Bone marrow (tissue), 2 donors: ENCODE results near the gene MAMSTR.
"Not testable (repeated sequence)": the region's sequence is repeated elsewhere in the genome, so short reads cannot be mapped to it uniquely, and the experiment has no call there.

Experiments used
- DNase-seq, 2 donors: peaks; one replicate each; lab custom pipeline; 2025; lab: John Stamatoyannopoulos, UW

Gene MAMSTR, protein sequence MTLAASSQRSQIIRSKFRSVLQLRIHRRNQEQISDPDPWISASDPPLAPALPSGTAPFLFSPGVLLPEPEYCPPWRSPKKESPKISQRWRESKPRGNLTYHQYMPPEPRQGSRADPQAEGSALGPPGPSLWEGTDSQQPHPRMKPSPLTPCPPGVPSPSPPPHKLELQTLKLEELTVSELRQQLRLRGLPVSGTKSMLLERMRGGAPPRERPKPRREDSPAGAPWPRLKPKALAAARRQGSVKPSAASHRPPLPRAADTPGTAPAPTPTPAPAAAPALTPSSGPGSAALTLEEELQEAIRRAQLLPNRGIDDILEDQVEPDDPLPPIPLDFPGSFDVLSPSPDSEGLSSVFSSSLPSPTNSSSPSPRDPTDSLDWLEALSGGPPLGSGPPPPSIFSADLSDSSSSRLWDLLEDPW

DNA sequence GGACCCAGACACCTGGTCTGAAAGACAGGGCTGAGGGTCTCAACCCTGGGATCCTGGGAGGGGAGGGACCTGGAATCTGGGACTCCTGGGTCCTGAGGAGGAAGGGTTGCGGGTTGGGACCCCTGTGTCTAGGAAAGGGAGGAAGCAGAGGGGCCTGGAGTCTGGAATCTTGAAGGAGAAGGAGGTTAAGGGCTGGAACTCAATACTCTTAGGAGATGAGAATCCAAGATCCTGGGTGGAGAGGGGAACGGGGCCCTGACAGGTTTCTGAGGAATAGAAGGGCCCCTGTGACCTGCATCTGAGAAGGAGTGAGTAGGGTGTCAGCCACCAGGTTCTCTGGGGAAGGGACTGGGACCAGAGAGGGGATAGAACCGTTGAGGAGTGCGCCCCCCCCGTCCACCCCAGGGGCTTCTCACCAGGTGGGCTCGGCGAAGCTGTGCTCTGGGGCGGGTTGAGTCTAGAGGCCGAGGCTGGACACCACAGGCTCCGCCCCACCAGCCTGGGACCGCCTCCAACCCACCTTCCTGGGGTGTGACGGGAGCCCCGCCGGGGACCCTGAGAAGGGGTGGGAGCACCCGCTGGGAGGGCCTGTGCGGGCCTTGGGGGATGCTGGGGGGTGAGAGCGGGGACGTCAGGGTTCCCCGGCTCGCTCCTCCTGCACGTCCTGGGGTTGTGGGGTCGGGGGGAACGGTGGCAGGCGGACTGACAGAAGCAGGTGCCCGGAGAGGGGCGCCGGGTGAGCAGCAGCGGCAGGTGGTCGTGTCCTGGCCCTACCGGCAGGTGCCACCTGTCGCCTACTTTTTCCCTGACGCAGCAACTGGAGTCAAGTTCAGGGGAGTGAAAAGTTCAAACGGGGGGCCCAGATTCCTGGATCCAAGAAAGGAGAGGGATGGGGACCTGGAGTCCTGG, at the start of gene MAMSTR:
MAMSTR (minus strand) TSS at position 463 of the 909 bp plus-strand sequence. CDS start 694 bp downstream, outside the sequence.
- no peak for DNase-seq

DNA sequence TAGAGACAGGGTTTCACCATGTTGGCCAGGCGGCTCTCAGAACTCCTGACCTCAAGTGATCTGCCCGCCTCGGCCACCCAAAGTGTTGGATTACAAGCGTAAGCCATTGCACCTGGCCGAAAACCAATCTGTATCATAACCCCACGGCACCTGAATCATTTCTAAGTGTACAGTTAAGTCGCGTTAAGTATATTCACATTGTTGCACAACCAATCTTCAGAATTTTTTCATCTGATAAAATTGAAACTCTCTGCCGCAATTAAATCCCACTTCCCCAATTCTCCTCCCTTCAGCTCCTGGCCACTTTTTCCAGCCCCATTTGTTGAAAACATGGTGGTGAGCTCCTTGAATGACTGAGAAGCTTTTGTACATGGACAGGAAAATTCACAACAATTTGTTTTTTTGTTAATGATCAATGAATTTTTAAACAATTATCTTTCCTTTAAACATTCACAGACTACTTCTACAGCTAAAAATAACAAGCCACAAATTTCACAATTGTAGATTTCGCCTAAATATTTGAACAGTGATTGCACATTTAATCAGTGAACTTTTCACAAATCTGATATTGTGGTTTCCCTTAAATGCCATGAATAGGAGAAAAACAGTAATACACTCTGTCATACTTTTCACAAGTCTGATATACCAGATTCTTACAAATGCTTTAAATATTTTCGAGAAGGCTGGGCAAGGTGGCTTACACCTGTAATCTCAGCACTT, 49.6 kb upstream of the MAMSTR start:
- no peak for DNase-seq

DNA sequence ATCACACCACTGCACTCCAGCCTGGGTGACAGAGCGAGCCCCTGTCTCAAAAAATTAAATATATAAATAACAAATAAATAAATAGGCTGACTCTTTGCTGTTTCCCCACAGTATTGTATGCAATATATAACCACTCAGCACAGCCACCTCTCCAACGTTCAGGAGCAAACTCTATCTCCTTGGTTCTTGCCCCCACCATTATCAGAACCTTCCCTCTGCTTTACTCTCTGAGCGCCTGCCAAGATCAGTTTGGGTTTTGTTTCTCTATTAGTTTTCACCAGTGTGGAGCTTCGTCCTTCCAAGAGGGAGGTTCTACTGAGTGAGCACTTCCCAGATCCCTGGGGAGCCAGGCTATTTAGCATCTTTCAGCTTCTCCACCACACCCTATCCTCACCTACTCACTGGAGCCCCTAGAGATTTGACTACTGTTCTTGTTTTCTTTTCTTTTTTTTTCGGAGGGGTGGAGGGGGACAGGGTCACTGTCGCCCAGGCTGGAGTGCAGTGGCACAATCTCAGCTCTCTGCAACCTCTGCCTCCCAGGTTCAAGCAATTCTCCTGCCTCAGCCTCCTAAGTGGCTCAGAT, 48.7 kb upstream of the MAMSTR start:
- not testable (repeated sequence) for DNase-seq

DNA sequence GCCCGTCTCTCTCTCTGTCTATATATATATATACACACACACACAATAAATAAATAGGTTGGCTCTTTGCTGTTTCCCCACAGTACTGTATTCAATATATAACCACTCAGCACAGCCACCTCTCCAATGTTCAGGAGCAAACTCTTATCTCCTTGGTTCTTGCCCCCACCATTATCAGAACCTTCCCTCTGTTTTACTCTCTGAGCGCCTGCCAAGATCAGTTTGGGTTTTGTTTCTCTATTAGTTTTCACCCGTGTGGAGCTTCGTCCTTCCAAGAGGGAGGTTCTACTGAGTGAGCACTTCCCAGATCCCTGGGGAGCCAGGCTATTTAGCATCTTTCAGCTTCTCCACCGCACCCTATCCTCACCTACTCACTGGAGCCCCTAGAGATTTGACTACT, 46.3 kb upstream of the MAMSTR start:
- DNase-seq, result not testable (repeated sequence)

DNA sequence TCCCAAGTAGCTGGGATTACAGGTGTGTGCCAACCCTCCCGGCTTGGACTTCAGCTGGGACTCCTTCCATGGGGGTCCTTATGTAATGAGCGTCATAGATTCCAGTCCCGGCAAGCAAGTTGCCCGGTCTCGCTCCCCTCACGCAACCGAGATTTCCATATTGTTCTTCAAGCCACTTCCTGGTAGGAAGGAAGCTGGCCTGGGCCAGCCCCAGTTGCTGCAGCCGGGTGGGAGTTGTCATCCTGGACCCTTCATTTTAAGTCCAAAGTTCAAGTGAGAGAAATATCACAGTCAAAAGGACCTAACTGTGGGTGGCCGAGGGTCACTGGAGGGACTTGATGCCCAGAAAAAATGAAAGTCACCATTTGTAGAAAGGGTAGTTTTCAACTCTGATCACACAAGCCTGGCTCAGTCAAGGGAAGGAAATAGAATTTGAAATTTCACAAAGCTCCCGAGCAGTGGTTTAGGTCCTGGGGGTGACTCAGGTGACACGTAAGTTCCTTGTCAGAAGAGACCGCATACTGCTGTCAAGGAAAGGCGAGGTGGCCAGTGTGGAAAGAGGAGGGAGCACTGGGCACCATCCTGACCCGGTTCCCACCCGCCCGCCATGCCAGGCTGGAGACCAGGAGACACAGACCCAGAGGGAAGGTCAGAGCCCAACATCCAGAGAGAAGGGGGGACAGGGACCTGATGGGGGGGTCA, 41.1 kb upstream of the MAMSTR start:
- DNase-seq, result no peak

DNA sequence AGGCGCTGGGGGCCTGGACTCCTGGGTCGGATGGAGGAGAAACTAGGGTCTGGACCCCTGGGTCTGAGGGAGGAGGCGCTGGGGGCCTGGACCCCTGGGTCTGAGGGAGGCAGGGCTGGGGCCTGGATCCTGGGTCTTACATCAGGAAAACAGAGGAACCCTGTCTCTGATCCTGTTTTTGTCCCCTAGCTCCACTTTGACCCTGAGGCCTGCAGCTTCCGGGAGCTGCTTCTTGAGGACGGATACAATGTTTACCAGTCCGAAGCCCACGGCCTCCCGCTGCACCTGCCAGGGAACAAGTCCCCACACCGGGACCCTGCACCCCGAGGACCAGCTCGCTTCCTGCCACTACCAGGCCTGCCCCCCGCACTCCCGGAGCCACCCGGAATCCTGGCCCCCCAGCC, 38.2 kb upstream of the MAMSTR start:
- no peak for DNase-seq

DNA sequence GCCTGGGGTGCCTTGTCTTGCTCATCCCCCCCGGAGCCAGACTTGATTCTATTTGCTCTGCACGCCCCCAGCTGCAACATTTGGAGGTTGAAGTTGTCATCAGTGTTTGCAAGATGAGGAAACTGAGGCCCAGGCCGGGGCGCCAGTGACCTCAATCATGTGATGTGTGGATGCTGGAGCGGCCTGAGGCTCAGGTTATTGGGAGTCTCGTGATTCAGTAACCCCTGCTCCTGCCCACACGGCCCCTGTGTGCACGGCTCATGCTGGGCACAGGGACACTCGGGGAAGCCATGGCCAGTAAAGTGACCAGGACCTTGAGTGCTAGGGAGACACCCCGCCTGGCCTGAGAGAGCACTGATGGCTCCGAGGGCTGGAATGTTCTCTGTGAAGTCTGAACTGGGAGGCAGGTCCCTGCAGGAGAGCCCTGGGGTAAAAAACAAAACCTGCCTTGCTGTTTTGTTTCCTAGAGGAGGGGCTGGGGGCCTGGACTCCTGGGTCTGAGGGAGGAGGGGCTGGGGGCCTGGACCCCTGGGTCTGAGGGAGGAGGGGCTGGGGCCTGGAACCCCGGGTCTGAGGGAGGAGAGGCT, 37.7 kb upstream of the MAMSTR start:
- no peak for DNase-seq

DNA sequence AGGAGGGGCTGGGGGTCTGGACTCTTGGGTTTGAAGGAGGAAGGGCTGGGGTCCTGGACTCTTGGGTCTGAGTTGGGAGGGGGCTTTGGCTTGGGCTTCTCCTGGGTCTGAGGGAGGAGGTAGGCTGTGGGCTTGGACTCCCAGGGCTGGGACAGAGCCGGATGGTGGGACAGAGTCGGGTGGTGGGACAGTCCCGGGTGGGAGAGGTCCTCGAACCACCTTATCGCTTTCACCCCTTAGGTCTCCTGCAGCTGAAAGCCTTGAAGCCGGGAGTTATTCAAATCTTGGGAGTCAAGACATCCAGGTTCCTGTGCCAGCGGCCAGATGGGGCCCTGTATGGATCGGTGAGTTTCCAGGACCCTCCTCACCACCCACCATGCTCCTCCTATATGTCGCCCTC, 37.2 kb upstream of the MAMSTR start:
- no peak for DNase-seq

DNA sequence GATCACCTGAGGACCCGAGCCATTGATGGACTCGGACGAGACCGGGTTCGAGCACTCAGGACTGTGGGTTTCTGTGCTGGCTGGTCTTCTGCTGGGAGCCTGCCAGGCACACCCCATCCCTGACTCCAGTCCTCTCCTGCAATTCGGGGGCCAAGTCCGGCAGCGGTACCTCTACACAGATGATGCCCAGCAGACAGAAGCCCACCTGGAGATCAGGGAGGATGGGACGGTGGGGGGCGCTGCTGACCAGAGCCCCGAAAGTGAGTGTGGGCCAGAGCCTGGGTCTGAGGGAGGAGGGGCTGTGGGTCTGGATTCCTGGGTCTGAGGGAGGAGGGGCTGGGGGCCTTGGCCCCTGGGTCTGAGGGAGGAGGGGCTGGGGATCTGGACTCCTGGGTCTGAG, 36.7 kb upstream of the MAMSTR start:
- no peak for DNase-seq

DNA sequence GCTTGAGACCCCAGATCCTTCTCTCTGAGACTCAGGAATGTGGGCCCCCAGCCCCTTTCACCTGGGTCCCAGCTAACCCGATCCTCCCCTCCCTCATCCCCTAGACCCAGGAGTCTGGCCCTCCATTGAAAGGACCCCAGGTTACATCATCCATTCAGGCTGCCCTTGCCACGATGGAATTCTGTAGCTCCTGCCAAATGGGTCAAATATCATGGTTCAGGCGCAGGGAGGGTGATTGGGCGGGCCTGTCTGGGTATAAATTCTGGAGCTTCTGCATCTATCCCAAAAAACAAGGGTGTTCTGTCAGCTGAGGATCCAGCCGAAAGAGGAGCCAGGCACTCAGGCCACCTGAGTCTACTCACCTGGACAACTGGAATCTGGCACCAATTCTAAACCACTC, 36.3 kb upstream of the MAMSTR start:
- DNase-seq, result no peak

DNA sequence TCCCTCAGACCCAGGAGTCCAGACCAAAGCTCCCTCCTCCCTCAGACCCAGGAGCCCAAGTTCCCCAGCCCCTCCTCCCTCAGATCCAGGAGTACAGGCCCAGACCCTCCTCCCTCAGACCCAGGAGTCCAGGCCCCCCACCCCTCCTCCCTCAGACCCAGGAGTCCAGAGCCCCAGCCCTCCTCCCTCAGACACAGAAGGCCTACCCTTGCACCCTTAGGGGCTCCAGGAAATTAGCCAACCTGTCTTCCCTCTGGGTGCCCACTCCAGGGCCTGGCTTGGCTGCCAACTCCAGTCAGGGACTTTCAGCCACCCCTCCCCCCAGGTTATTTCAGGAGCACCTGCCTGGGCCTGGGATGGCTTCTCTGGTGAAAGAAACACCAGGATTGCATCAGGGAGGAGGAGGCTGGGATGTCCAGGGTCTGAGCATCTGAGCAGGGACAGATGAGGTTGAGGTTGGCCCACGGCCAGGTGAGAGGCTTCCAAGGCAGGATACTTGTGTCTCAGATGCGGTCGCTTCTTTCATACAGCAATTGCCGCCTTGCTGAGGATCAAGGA, 35.6 kb upstream of the MAMSTR start, which contains the start of gene FGF21:
FGF21 (plus strand) TSS at position 441 of the 558 bp plus-strand sequence. CDS start 713 bp downstream, outside the sequence.
- no peak for DNase-seq

DNA sequence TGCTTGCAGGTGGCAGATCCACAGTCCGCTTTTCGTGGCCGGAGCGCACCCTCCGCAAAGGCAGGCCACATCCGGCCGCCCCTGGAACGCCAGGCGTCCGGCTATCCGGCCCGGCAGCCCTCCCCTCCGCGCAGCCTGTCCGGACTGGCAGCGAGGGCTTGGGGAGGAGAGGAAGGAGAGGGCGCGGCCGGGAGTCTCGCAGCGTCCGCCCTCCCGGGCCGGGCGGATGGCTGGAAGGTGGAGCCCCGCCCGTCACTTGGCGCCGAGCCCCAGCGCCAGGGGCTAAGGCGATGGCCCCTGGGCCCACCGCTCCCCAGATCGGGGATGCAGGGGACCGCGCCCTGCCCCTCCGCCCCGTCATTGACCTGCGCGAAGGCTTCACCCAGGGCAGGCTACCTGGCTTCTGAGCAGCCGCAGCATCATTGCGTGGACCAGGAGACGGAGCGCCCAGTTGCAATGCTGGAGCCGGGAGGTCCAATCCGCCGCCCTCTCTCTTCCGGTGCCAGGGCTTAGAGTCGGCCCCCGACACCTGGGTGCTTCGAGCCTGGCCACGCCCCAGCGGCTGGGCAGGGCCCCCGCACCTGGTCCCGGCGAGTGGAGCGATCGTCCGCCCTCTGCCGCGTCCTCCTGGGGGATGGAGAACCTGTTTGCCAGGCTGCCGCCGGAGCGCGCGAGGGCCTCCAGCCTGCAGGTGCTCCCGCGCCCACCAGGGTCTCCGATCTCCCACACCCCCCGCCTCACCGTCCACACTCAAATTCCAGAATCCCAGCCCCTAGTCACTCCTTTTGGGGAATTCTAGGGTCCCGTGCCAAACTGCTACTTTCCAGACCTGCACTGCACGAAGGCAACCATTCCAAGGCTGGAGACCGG, 33.2 kb upstream of the MAMSTR start, which contains the start of gene FUT1:
FUT1 (minus strand) TSS at position 146 of the 870 bp plus-strand sequence. CDS start 1,360 bp downstream, outside the sequence.
- no peak for DNase-seq

DNA sequence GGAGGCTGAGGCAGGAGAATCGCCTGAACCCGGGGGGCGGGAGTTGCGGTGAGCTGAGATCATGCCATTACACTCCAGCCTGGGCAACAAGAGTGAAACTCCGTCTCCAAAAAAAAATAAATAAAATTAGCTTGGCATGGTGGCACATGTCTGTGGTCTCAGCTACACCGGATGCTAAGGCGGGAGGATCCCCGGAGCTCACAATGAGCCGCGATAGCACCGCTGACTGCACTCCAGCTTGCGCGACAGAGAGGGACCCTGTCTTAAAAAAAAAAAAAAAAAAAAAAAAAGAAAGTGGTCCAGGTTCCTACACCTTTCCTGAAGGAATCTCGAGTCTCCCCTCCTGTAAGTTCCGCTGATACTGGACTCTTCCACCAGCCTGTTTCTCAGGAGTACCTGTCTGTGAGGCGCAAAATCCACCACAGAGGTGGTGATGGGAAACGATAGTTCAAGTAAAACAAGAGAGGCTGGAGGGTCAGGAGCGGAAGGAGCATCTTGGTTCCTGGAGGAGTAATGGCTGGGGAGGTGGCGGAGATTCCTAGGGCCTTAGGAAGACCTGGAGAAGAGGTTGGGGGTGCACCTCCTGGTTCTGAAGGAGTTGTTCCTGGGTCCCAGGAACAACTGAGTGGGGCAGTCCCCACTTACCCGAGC, 32.4 kb upstream of the MAMSTR start:
- DNase-seq, result no peak

DNA sequence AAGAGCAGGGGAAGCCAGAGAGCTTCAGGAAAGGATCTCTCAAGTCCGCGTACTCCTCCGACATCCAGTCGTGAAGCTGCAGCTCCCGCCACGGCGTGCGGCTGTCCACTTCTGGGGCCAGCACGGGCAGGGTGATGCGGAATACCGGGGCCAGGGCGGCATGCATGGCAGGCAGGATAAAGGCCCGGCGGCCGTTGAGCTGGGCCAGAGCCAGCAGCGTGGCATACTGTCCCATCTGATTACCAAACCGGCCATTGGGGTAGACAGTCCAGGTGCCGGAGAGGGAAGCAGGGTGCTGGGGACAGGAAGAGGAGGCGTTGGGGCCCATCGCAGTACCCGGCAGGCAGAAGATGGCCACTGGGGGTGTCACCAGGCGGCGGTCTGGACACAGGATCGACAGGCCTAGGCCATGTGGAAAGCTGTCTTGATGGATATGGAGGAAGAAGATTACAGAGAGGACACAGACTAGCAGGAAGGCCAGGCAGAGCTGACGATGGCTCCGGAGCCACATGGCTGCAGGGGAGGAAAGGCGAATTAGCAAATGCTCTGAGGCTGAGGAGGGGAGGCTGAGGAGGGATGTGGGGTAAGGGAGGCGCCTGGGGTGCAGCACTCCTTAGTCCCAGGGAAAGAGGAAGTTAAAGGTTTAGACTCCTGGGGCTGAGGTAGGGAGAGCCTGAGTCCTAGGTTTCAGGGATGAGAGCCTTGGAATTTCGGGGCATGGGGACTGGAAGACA, 31.4 kb upstream of the MAMSTR start:
- no peak for DNase-seq

DNA sequence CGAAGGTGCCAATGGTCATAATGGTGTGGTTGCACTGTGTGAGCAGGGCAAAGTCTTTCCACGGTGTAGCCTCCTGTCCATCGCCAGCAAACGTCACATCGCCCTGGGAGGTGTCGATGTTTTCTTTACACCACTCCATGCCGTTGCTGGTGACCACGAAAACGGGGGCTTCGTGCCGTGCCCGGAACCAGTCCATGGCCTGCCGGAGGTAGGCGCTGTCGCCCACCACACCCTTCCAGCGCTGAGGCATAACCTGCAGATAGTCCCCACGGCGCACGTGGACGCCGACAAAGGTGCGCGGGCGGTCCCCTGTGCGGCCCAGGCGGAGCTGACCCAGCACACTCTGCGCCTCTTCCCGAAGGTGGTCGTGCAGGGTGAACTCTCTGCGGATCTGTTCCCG, 30.8 kb upstream of the MAMSTR start:
- DNase-seq, result no peak

DNA sequence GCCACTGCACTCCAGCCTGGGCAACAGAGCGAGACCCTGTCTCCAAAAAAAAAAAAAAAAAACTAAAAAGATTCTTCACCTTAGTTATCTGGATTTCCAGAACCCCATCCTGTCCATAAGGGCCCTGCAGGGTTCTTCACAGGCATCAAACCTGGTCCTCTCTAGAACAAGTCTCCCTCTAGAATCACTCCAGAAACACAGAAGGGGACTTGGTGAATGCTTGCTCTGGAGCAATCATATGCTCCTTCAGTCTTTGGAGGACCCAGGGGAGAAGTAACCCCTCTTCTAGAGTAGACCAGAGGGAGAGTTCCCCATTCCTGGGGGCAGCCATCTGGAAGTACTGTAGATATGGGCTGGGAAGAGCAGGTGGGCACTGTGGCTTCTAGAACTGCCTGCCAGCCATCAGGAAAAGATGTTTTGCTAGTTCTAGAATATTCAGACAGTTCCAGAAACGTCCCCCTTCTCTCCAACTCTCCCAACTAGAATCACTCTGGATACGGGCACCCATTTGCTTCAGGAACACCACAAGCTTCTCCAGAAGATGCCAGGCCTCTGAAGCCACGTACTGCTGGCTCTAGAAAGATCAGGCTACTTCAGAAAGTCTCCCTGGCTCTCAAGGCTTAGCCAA, 30.2 kb upstream of the MAMSTR start:
- no peak for DNase-seq

DNA sequence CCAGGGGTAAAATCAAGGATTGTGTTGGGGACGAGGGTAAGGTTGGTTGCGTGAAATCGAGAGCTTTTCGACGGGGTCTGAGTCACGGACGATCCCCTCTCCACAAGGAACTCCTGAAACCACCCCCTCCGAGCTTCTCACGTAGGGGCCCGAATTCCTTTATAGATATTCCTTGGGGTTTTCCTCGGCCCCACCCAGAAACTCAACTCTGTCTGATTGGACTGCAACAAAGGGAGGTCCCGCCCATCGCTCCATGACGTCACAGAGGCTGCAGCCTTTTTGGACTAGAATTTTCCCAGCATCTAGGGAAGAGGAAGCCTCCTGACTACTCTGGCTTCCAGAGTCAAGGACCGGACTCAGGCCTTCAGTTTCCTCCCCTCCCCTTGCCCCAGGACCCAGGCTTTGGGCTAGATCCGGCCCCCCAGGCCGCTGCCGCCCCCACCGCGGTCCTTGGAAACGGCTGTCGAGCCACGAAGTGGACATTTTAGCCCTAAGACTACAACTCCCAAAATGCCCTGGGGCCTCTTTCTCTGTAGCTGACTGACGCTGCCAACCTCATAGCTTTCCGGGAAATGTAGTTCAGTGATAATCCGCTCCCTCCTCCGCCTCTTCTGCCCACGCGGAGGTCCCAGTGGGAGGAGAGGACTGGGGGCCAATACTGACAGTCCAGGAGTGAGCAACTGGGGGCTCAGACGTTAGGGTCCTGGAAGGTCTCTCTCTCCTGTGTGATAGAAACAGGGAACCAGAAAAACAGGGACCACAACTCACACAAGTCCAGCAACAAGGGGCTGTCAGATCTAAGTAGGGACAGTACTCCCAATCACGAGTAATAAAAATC, 27.4 kb upstream of the MAMSTR start, which contains the start of gene IZUMO1:
IZUMO1 (minus strand) TSS at position 172 of the 838 bp plus-strand sequence. CDS start 1,050 bp downstream, outside the sequence.
- peak in 1 of 2 donors; percentile 34 for DNase-seq
